EL (cell line): ENCODE measurements around the gene INPP4A.
"Not testable (repeated sequence)": the region's sequence is repeated elsewhere in the genome, so short reads cannot be mapped to it uniquely, and the experiment has no call there.

Experiments used
- DNase-seq: peaks from one replicate; pipeline ENCODE4 v3.0.0-alpha.2; 2016

INPP4A gene

GRCh38 chr2:98569197-98569793 lies 124.6 kb downstream of the INPP4A start:
- peak; percentile 13 for DNase-seq

GRCh38 chr2:98569915-98570314 lies 125.3 kb downstream of the INPP4A start:
- no peak for DNase-seq

DNA sequence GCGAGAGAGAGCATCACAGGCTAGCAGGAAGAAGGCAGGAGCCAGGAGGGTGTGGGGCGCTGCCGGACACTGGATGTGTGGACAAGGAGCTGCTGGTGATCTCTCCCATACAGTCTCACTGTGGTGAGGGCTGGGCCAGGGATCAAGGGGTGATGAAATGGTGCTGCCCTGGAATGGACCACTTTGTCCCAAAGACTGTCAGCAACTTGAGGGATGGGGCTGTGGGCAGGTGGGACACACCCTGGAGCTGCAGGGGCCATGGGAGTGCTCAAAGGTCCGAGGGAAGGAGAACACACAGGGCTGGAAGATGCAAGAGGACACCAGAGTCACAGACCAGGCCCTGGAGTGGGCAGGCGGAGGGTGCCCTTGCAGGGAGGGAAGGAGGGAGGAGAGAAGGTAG lies 125.7 kb downstream of the INPP4A start:
- DNase-seq, result no peak

- no peak for DNase-seq
Observed at GRCh38 chr2:98571121-98571701, 126.6 kb downstream of the INPP4A start.

GRCh38 chr2:98571796-98572195 lies 127.1 kb downstream of the INPP4A start:
- no peak for DNase-seq

- DNase-seq, result no peak
Observed at GRCh38 chr2:98572211-98572610, 127.6 kb downstream of the INPP4A start.

- peak; percentile 21 for DNase-seq
Observed at GRCh38 chr2:98572676-98573075, 128.0 kb downstream of the INPP4A start.

GRCh38 chr2:98573426-98573825 lies 128.8 kb downstream of the INPP4A start:
- no peak for DNase-seq

GRCh38 chr2:98576666-98577312 lies 132.1 kb downstream of the INPP4A start:
- DNase-seq, result no peak

DNA sequence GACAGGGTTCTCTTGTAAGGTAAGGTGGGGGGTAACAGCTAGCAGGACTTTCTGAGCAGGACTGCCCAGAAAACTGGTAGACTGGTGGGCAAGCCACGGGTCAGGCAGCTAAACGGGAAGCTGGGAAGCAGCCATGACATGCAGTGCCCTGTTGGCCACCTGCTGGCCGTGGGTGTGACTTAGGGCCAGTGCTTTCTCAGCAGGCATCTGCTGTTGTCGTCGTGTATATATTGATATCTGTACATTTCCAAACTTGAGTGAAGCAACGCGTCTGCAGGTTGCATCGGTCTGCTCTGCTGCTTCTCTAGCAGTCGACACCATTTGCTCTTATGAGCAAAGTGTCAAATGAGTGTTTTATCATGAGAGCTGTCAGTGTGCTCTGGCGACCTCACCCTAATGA lies 132.7 kb downstream of the INPP4A start:
- DNase-seq, result no peak

- no peak for DNase-seq
Observed at GRCh38 chr2:98578231-98578630, 133.6 kb downstream of the INPP4A start.

DNA sequence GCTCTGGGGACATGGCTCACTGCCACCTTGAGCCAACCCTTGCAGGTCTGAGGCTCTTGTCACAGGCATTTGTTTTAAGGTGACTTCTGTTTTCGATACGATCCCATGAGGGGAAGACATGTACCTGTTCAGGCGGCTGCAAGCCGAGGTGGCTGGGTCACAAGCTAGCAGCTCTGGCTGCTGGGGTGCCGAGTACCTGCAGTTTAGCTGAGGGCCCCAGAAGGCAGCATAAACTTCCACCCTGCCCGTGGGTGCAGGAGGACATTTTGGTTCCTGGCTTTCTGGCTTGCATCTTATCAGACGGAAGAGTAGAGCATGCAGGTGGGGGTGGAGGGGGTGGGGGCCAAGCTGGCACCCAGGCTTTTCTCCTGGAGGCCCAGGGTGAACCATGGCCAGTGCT lies 135.3 kb downstream of the INPP4A start:
- no peak for DNase-seq

DNA sequence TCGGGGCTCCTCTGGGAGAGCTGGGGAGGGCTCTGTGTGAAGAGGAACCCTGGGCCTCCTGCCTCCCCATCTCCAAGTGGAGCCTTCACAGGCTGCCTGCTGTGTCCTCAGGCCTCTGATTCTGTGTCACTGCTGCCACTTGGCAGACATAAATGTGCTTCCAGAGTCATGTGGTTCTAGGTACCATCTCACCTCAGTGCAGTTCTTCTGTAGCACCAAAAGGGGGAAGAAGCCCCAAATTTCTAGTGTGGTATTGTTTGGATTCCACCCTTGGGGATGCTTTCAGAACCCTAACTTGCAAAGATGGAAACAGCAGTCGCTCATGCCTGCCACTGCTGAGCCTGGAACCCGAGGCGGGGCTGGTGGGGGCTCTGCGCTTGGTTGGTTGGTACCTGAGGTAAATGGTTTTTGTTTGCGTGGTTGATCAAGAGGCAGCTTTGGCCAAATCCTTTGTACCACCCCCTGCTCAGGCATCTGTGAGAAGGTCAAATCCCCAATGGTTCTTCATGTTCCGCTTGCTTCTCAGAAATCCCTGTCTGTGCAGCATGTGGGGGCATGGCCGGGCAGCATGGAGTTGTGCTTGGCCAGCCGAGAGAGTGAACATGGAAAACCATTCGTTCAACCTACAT lies 136.1 kb downstream of the INPP4A start:
- DNase-seq, result no peak

- no peak for DNase-seq
Observed at GRCh38 chr2:98582523-98582922, 137.9 kb downstream of the INPP4A start.

DNA sequence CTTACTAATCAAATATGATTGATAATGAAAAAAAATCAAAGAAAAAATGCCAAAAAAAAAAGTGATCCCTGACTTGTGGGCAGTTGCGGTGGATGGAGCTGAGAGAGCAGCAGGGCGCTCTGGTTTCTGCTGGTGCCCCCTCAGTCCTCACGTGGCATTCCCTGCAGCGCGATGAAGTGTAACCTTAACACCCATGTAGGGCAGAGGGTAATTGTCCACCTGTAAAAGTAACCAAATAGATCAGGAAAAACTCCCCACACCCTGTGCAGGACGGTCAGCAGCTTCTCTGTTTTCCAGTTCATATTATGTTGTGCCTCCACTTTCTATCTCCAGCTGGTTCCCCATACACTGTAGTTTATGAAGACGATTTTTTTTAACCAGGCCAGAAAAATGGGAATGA lies 138.6 kb downstream of the INPP4A start:
- no peak for DNase-seq

DNA sequence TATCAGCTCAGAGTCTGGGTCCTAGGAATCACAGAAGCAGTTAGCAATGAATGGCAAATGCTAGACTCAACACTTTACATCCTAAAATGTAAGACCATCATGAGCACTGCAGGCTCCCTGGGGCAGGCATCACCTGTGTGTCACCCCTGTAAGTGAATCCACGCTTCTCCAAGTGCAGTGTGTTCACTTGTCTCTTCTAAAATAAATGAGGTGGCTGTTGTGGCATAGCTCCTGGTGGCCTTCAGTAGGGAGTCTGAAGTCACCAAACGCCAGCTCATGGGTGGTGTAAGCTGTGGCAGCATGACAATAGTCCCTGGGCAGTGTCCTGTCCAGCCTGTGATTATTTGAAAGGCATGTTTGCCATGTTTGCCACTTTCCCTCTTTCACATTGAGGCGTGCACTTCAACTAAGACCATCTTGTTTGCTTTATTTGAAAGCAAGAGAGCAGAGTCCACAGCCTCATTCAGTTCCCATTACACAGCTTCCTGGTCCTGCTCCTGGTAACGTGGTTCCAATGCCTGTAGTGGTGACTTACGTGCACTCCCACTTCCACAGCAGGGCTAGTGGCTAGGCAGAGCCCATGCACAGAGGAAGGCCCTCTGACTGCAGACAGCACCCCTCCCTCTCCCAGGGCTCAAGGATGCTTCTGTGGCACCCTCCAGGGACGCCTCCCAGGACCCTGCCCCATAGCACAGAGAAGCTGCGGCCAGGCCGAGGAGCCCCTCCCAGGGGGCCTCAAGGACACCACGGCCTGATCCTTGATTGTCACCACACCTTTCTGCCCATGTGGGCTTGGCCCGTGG lies 139.4 kb downstream of the INPP4A start:
- no peak for DNase-seq

- no peak for DNase-seq
Observed at GRCh38 chr2:98585386-98585785, 140.7 kb downstream of the INPP4A start.

DNA sequence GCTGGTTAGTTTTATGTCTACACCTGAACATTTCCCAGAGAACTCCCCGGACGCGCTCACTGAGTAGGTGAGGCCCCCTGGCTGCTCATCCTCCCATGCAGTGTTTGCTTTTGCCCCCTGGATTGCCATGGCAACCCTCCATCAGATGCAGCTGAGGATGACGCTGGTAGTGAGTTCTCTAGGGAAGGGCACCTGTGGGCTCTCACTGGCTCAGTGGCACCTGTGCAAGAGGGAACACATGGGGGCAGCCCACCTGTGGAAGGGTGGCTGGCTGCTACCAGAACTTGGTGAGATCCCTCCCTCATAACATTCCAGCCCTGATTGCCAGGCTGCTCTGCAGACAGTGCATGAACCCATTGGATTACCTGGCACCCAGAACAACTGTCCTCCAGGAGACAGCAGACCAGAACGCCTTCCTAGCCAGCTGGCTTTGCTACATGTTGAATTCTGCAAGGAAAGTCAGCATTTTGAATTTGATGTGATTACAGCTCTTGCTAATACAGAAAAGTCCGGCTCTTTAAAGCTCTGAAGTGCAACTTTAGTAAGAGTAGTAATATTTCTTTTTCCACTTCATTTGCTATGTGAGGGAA lies 142.0 kb downstream of the INPP4A start:
- no peak for DNase-seq

DNA sequence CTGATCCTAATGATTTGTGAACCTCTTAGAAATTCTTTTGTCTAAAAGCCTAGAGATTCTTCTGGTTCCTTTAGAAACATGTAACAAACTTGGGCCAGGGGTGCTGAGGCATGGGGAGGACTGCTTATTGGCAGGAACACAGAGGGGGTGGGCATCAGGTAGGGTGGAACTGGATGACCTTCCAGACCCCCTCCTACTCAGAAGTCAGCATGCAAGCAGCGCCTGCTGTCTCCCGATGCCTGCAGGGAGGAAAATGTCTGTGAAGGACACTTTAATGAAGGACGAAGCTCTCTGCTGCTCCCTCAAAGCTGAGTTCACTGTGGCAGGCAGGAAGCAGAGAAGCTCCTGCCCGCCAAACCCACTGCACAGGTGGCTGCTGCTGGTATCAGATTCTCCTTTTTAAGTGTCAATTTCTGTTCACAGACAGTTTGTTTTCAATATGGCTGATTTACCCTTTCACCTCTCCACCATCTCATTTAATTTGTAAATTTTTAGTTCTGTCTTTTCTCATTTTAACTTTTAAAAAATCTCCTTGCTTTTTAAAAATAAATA lies 144.3 kb downstream of the INPP4A start:
- DNase-seq, result no peak

DNA sequence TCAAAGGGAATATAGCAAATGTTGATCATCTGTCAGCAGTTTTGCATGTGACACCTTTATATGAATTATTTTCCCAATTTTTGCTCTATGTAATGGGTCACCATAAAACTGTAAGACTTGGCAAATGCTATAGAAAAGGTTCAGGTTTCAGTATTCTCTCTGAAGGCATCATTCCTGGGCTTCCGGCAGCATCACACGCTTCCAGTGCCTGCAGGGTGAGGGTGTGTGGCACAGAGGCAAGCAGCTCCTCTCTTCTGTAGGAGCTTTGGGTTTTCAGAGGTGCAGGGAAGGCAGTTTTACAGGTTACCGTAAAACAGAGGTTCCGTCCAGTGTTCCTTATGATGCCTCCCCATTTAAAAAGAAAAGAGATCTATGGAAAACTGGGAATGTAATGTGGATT lies 144.8 kb downstream of the INPP4A start:
- no peak for DNase-seq

DNA sequence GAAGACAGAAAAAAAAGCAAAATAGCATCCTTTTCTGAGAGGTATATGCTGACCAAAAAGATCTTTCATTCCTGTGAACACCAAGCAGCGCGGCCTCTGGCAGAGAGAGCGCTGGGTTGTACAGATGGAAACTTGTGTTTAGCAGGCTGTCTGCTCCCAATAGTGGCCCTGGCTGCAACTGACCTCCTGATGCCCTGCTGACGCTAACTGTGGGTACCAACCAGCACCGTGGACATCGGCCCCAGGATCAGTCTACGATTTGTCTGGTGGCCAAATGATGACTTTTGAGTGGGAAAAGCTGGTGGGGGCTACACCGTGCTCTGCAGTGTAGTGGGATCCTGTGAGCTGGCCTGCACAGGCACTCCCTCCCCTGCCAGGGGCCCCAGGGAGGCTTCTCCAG lies 147.9 kb downstream of the INPP4A start:
- no peak for DNase-seq

DNA sequence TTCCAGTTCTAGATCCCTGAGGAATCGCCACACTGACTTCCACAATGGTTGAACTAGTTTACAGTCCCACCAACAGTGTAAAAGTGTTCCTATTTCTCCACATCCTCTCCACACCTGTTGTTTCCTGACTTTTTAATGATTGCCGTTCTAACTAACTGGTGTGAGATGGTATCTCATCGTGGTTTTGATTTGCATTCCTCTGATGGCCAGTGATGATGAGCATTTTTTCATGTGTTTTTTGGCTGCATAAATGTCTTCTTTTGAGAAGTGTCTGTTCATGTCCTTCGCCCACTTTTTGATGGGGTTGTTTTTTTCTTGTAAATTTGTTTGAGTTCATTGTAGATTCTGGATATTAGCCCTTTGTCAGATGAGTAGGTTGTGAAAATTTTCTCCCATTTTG lies 150.0 kb downstream of the INPP4A start:
- not testable (repeated sequence) for DNase-seq
